ENCODE measurements around the gene ARHGAP24. TPM values are rescaled to one million over a fixed set of nuclear protein-coding genes. Genes with fewer than 3 reads are reported as not detected.
"Not testable (repeated sequence)": the region's sequence is repeated elsewhere in the genome, so short reads cannot be mapped to it uniquely, and the experiment has no call there.

ARHGAP24 gene
- total RNA-seq, 2 experiments from 2014 or later = 0.30 to 0.53 TPM

DNA sequence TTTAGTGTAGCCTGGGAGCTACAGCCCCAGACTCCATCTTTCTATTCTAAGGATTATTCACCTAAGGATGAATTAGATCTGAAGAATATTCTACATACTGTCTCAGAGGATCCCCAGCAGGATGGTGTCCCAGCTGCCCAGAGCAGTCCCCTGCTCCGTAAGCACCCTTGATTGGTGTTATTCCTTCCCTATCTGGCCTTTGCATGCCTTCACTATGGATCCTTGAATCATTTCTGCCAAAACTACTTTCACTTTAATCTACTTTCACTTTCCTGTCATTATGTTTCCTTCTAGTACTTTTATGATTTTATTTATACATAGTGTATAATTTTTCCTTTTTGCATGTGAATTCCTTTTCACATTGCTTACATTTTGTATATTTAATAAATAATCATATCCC, 39.2 kb downstream of the ARHGAP24 start:
- no peaks in the 10 kb centered on the region for H3K27me3 Mint-ChIP-seq
- no peak for ATAC-seq (ENCODE audit: poor library complexity)
- DNase-seq = no peak
- Histone ChIP-seq H3K4me1 (ENCODE audit: insufficient read depth, low read length) (no peaks in the 10 kb centered on the region), H3K9me3 (ENCODE audit: control insufficient read depth in 1 of 2, insufficient read depth in 1 of 2, low read length in 2 of 2) (no peaks in the 10 kb centered on the region), H3K36me3 (ENCODE audit: insufficient read depth, low read length) (no peaks in the 10 kb centered on the region), H3K27me3 (ENCODE audit: control insufficient read depth in 1 of 2, insufficient read depth in 2 of 2, low read length in 2 of 2) (no peaks in the 10 kb centered on the region), H3K27ac (ENCODE audit: low read depth in 1 of 2, low read length in 2 of 2) (no peak overlapping the region), H3K4me3 (ENCODE audit: low read length) (no peak overlapping the region)
- H3K9me3 Mint-ChIP-seq = peaks cover 2% of the 10 kb centered on the region
- no peak overlapping the region for H3K27ac Mint-ChIP-seq
- H3K4me1 Mint-ChIP-seq (ENCODE audit: low read depth) = no peaks in the 10 kb centered on the region
- TF ChIP-seq, protein P1, sequence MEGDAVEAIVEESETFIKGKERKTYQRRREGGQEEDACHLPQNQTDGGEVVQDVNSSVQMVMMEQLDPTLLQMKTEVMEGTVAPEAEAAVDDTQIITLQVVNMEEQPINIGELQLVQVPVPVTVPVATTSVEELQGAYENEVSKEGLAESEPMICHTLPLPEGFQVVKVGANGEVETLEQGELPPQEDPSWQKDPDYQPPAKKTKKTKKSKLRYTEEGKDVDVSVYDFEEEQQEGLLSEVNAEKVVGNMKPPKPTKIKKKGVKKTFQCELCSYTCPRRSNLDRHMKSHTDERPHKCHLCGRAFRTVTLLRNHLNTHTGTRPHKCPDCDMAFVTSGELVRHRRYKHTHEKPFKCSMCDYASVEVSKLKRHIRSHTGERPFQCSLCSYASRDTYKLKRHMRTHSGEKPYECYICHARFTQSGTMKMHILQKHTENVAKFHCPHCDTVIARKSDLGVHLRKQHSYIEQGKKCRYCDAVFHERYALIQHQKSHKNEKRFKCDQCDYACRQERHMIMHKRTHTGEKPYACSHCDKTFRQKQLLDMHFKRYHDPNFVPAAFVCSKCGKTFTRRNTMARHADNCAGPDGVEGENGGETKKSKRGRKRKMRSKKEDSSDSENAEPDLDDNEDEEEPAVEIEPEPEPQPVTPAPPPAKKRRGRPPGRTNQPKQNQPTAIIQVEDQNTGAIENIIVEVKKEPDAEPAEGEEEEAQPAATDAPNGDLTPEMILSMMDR (IDR thresholded peaks at IDR 0.05) = no peak
- intact Hi-C loops (cut with DNase I, micrococcal nuclease) = no loop called here
- H3K4me3 Mint-ChIP-seq = no peak overlapping the region
- ChIA-PET POLR2A (no interaction called here), CTCF (no interaction called here)
- no peaks in the 10 kb centered on the region for H3K36me3 Mint-ChIP-seq (ENCODE audit: low read depth)

DNA sequence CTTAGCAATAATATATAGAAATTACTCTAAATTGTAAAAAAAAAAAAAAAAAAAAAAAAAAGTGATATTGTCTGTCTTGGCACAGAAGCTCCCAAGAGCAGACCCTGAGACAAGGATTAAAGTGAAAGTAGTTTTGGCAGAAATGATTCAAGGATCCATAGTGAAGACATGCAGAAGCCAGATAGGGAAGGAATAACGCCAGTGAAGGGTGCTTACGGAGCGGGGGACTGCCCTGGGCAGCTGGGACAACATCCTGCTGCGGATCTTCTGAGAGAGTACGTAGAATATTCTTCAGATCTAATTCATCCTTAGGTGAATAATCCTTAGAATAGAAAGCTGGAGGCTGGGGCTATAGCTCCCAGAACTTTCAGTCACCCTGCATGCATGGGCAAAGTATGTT, 39.8 kb downstream of the ARHGAP24 start:
- ATAC-seq (ENCODE audit: poor library complexity) (no peak), DNase-seq (no peak)
- H3K36me3 ChIP-seq (ENCODE audit: insufficient read depth, low read length) = no peaks in the 10 kb centered on the region
- H3K4me3 ChIP-seq (ENCODE audit: low read length) = no peak overlapping the region
- H3K4me3 Mint-ChIP-seq = no peak overlapping the region
- intact Hi-C loops (cut with DNase I, micrococcal nuclease) = no loop called here
- no peaks in the 10 kb centered on the region for H3K36me3 Mint-ChIP-seq (ENCODE audit: low read depth)
- ChIA-PET CTCF (no interaction called here), POLR2A (no interaction called here)
- no peaks in the 10 kb centered on the region for H3K9me3 ChIP-seq (ENCODE audit: control insufficient read depth in 1 of 2, insufficient read depth in 1 of 2, low read length in 2 of 2)
- no peaks in the 10 kb centered on the region for H3K27me3 ChIP-seq (ENCODE audit: control insufficient read depth in 1 of 2, insufficient read depth in 2 of 2, low read length in 2 of 2)
- H3K27ac ChIP-seq (ENCODE audit: low read depth in 1 of 2, low read length in 2 of 2) = no peak overlapping the region
- no peaks in the 10 kb centered on the region for H3K27me3 Mint-ChIP-seq
- H3K4me1 Mint-ChIP-seq (ENCODE audit: low read depth) = no peaks in the 10 kb centered on the region
- H3K27ac Mint-ChIP-seq = no peak overlapping the region
- TF ChIP-seq, protein P1 (IDR thresholded peaks at IDR 0.05) = no peak
- H3K4me1 ChIP-seq (ENCODE audit: insufficient read depth, low read length) = no peaks in the 10 kb centered on the region
- peaks cover 2% of the 10 kb centered on the region for H3K9me3 Mint-ChIP-seq

DNA sequence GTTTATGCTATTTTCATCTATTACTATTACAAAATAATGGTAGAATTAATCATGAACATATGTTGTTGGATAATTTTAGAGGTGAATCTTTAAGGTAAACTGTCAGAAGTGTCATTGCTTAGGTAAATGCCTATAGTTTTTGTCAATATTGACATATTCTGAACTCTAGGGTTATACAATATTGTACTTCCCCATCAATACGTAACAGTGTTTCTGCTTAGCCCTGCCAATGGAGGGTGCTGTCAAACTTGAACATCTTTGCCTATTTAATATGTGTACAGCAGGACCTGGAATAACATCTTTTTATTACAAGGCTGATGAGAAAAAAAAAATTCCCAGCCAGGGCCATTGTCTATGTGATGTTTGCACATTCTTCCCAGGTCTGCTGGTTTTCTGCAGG, 40.8 kb downstream of the ARHGAP24 start:
- Mint-ChIP-seq H3K4me3 (no peak overlapping the region), H3K4me1 (ENCODE audit: low read depth) (no peaks in the 10 kb centered on the region), H3K36me3 (ENCODE audit: low read depth) (no peaks in the 10 kb centered on the region), H3K27me3 (no peaks in the 10 kb centered on the region), H3K9me3 (peaks cover 2% of the 10 kb centered on the region), H3K27ac (no peak overlapping the region)
- H3K36me3 ChIP-seq (ENCODE audit: insufficient read depth, low read length) = no peaks in the 10 kb centered on the region
- DNase-seq (no peak), ATAC-seq (ENCODE audit: poor library complexity) (no peak)
- intact Hi-C loops (cut with DNase I, micrococcal nuclease) = no loop called here
- H3K4me1 ChIP-seq (ENCODE audit: insufficient read depth, low read length) = no peaks in the 10 kb centered on the region
- ChIA-PET CTCF (no interaction called here), POLR2A (no interaction called here)
- TF ChIP-seq, protein P1 (IDR thresholded peaks at IDR 0.05) = no peak
- no peak overlapping the region for H3K27ac ChIP-seq (ENCODE audit: low read depth in 1 of 2, low read length in 2 of 2)
- H3K27me3 ChIP-seq (ENCODE audit: control insufficient read depth in 1 of 2, insufficient read depth in 2 of 2, low read length in 2 of 2) = no peaks in the 10 kb centered on the region
- no peaks in the 10 kb centered on the region for H3K9me3 ChIP-seq (ENCODE audit: control insufficient read depth in 1 of 2, insufficient read depth in 1 of 2, low read length in 2 of 2)
- H3K4me3 ChIP-seq (ENCODE audit: low read length) = no peak overlapping the region

- H3K4me1 ChIP-seq (ENCODE audit: insufficient read depth, low read length); DNase-seq; H3K9me3 ChIP-seq (ENCODE audit: control insufficient read depth in 1 of 2, insufficient read depth in 1 of 2, low read length in 2 of 2); ATAC-seq (ENCODE audit: poor library complexity); H3K9me3 Mint-ChIP-seq; H3K27ac Mint-ChIP-seq; H3K36me3 Mint-ChIP-seq (ENCODE audit: low read depth); H3K27ac ChIP-seq (ENCODE audit: low read depth in 1 of 2, low read length in 2 of 2); H3K4me1 Mint-ChIP-seq (ENCODE audit: low read depth); H3K4me3 Mint-ChIP-seq; POLR2A ChIA-PET; H3K4me3 ChIP-seq (ENCODE audit: low read length); H3K27me3 Mint-ChIP-seq; intact Hi-C loops (cut with DNase I, micrococcal nuclease); H3K36me3 ChIP-seq (ENCODE audit: insufficient read depth, low read length); CTCF ChIA-PET; H3K27me3 ChIP-seq (ENCODE audit: control insufficient read depth in 1 of 2, insufficient read depth in 2 of 2, low read length in 2 of 2): not testable (repeated sequence)
Measured at GRCh38 chr4:85518526-85518925, 43.6 kb downstream of the ARHGAP24 start.

Measured in CD4-positive, alpha-beta T cell (primary cell).